ENCODE results near the gene OR6B2. TPM values are rescaled to one million over a fixed set of nuclear protein-coding genes. Genes with fewer than 3 reads are reported as not detected.

Gene OR6B2
- total and polyA plus RNA-seq, 4 donors: not detected

- DNase-seq (ENCODE audit: low spot score): no peak
- H3K27me3 ChIP-seq (ENCODE audit: control insufficient read depth in 4 of 4, insufficient read depth in 4 of 4, low read length in 3 of 4): no peaks in the 10 kb centered on the region
- TF ChIP-seq FOXA1 (IDR thresholded peaks at IDR 0.05) (no peak), HNF4A (conservative IDR thresholded peaks at IDR 0.05) (no peak), HNF4G (IDR thresholded peaks at IDR 0.05) (no peak), ZBTB33 (IDR thresholded peaks at IDR 0.05) (no peak), RAD21 (IDR thresholded peaks at IDR 0.05) (no peak), FOXA2 (IDR thresholded peaks at IDR 0.05) (no peak), CTCF (IDR thresholded peaks at IDR 0.05; ENCODE audit: low read depth, low read length, missing input control) (no peak), REST (IDR thresholded peaks at IDR 0.05) (no peak), ATF3 (IDR thresholded peaks at IDR 0.05) (no peak), YY1 (IDR thresholded peaks at IDR 0.05) (no peak), EGR1 (IDR thresholded peaks at IDR 0.05; ENCODE audit: low read depth in 2 of 2) (no peak), JUND (IDR thresholded peaks at IDR 0.05) (no peak), TAF1 (conservative IDR thresholded peaks at IDR 0.05) (no peak)
- no peak overlapping the region for H3K27ac ChIP-seq (ENCODE audit: low read depth in 1 of 2, low read length in 2 of 2)
- H3K4me3 ChIP-seq (ENCODE audit: low read depth in 1 of 3, low read length in 3 of 3): no peak overlapping the region
- H3K36me3 ChIP-seq (ENCODE audit: control insufficient read depth in 4 of 4, insufficient read depth in 3 of 4, low read depth in 1 of 4, low read length in 3 of 4): no peaks in the 10 kb centered on the region
- no peaks in the 10 kb centered on the region for H3K4me1 ChIP-seq (ENCODE audit: control insufficient read depth in 4 of 4, insufficient read depth in 4 of 4, low read length in 3 of 4)
- H3K9me3 ChIP-seq (ENCODE audit: control insufficient read depth in 4 of 4, low read length in 3 of 4): no peaks in the 10 kb centered on the region
- H3K9ac ChIP-seq (ENCODE audit: low read depth in 1 of 2, low read length in 2 of 2): no peak overlapping the region
- WGBS: 44% methylated on average over 1 of the region's 1 CpG
These were observed 39.6 kb upstream of the OR6B2 start for GRCh38 chr2:240069829-240070228.

- no peaks in the 10 kb centered on the region for H3K27me3 ChIP-seq (ENCODE audit: control insufficient read depth in 4 of 4, insufficient read depth in 4 of 4, low read length in 3 of 4)
- DNase-seq (ENCODE audit: low spot score): no peak
- no peak overlapping the region for H3K27ac ChIP-seq (ENCODE audit: low read depth in 1 of 2, low read length in 2 of 2)
- WGBS: 89% methylated on average over 1 of the region's 1 CpG
- no peaks in the 10 kb centered on the region for H3K36me3 ChIP-seq (ENCODE audit: control insufficient read depth in 4 of 4, insufficient read depth in 3 of 4, low read depth in 1 of 4, low read length in 3 of 4)
- no peaks in the 10 kb centered on the region for H3K9me3 ChIP-seq (ENCODE audit: control insufficient read depth in 4 of 4, low read length in 3 of 4)
- no peak overlapping the region for H3K4me3 ChIP-seq (ENCODE audit: low read depth in 1 of 3, low read length in 3 of 3)
- no peaks in the 10 kb centered on the region for H3K4me1 ChIP-seq (ENCODE audit: control insufficient read depth in 4 of 4, insufficient read depth in 4 of 4, low read length in 3 of 4)
- no peak overlapping the region for H3K9ac ChIP-seq (ENCODE audit: low read depth in 1 of 2, low read length in 2 of 2)
- TF ChIP-seq FOXA1 (IDR thresholded peaks at IDR 0.05) (no peak), HNF4G (IDR thresholded peaks at IDR 0.05) (no peak), ZBTB33 (IDR thresholded peaks at IDR 0.05) (no peak), REST (IDR thresholded peaks at IDR 0.05) (no peak), MAX (IDR thresholded peaks at IDR 0.05) (no peak), TAF1 (conservative IDR thresholded peaks at IDR 0.05) (no peak), YY1 (IDR thresholded peaks at IDR 0.05) (no peak), RAD21 (IDR thresholded peaks at IDR 0.05) (no peak), HNF4A (conservative IDR thresholded peaks at IDR 0.05) (no peak), FOXA2 (IDR thresholded peaks at IDR 0.05) (no peak), RXRA (IDR thresholded peaks at IDR 0.05) (no peak), NR2F2 (IDR thresholded peaks at IDR 0.05) (no peak), JUND (IDR thresholded peaks at IDR 0.05) (no peak), EGR1 (IDR thresholded peaks at IDR 0.05; ENCODE audit: low read depth in 2 of 2) (no peak)
These were observed 38.0 kb upstream of the OR6B2 start for GRCh38 chr2:240068193-240068592.

Data from liver (tissue), 9 donors.